Retinal pigment epithelial cell (primary cell): Measurements from ENCODE around the gene RXFP1.
"Not testable (repeated sequence)": the region's sequence is repeated elsewhere in the genome, so short reads cannot be mapped to it uniquely, and the experiment has no call there.

Experiments
- DNase-seq: peaks from one replicate; pipeline ENCODE4 v3.0.0-alpha.2; 2010; ENCODE audit warnings: low read depth
- H3K4me3 ChIP-seq: 2 replicates; pipeline ENCODE4 v1.5.1; 2011; ENCODE audit warnings: mild to moderate bottlenecking, low read length, control low read depth, moderate library complexity
- CTCF ChIP-seq: conservative IDR thresholded peaks from 2 replicates; pipeline ENCODE4 v1.5.1; 2011; ENCODE audit warnings: low read depth, low read length, control low read depth, inconsistent platforms

Gene RXFP1

GRCh38 chr4:158649111-158649680 lies 127.5 kb downstream of the RXFP1 start:
- TF ChIP-seq CTCF = no peak
- DNase-seq = no peak

GRCh38 chr4:158652920-158653319 lies 131.2 kb downstream of the RXFP1 start:
- no peak for DNase-seq
- no peak for TF ChIP-seq CTCF
- no peak overlapping the region for H3K4me3 ChIP-seq

More at GRCh38 chr4:158649111-158649680, 127.5 kb downstream of the RXFP1 start:
- H3K4me3 ChIP-seq = no peak overlapping the region

GRCh38 chr4:158656439-158656838 lies 134.8 kb downstream of the RXFP1 start:
- no peak for TF ChIP-seq CTCF
- H3K4me3 ChIP-seq = no peak overlapping the region
- no peak for DNase-seq

GRCh38 chr4:158657291-158657690 lies 135.6 kb downstream of the RXFP1 start:
- H3K4me3 ChIP-seq = no peak overlapping the region
- TF ChIP-seq CTCF = no peak
- no peak for DNase-seq

GRCh38 chr4:158663255-158663654 lies 141.6 kb downstream of the RXFP1 start:
- not testable (repeated sequence) for DNase-seq, H3K4me3 ChIP-seq

- not testable (repeated sequence) for DNase-seq, H3K4me3 ChIP-seq
These were observed 142.3 kb downstream of the RXFP1 start for GRCh38 chr4:158663707-158664625.

GRCh38 chr4:158664806-158665205 lies 143.1 kb downstream of the RXFP1 start:
- DNase-seq = no peak
- TF ChIP-seq CTCF = no peak
- no peak overlapping the region for H3K4me3 ChIP-seq

- DNase-seq = no peak
These were observed 145.2 kb downstream of the RXFP1 start for GRCh38 chr4:158666892-158667291.

More at GRCh38 chr4:158666892-158667291, 145.2 kb downstream of the RXFP1 start:
- H3K4me3 ChIP-seq = no peak overlapping the region
- no peak for TF ChIP-seq CTCF
